Activated T-cell treated with anti-CD3 and anti-CD28 coated beads for 24 hours (primary cell): ENCODE measurements around the gene SEBOX.
A peak's percentile ranks its signal among the peaks of the same experiment; 100 is the strongest.
"Not testable (repeated sequence)": the region's sequence is repeated elsewhere in the genome, so short reads cannot be mapped to it uniquely, and the experiment has no call there.

ENCODE experiments used
- DNase-seq: peaks from one replicate; pipeline ENCODE4 v3.0.0-alpha.2; 2020; ENCODE audit warnings: low read depth

SEBOX gene

DNA sequence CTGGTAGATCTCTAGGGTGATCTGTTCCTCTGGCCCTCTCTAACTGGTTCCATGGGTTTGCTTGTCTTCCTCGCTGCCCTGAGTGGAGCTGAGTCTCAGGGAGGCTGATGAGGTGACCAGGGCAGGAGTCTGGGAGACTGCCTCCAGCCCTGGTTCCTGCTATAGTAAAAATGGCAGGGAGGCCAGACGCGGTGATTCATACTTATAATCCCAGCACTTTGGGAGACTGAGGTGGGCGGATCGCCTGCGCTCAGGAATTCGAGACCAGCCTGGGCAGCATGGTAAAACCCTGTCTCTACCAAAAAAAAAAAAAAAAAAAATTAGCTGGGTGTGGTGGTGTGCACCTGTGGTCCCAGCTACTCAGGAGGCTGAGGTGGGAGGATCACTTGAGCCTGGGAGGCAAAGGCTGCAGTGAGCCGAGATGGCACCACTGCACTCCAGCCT, 26.2 kb downstream of the SEBOX start:
- not testable (repeated sequence) for DNase-seq

DNA sequence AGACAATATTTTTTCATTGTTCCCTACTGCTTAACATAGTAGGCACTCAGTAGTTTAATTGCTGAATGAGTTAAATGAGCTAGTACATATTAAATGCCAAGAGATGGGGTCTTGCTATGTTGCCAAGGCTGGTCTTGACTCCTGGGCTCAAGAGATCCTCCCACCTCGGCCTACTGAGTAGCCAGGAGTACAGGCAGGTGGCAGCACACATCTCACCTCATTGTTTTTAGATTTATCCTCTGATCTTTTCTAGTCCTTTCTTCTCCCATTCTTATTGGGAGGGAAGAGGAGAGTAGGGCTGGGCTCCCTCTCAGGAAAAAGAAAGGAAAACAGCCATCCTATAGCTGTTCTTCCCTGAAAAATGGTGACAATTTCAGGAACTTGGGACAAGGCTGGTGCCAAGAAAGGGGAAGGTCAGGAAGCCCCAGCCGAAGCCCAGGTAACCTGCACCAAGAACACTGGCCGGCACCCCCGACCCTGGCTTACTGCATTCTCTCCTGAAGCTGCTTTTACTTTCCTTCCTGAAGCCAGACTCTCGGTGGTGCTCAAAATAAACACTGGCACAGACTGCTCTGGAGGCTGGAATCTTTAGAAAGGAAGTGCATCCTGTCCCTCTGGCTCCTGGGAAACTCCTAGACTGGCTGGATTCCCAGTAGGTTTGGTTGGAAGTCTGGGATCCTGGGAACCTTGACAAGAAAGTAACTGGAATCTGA, 26.8 kb downstream of the SEBOX start:
- no peak for DNase-seq

DNA sequence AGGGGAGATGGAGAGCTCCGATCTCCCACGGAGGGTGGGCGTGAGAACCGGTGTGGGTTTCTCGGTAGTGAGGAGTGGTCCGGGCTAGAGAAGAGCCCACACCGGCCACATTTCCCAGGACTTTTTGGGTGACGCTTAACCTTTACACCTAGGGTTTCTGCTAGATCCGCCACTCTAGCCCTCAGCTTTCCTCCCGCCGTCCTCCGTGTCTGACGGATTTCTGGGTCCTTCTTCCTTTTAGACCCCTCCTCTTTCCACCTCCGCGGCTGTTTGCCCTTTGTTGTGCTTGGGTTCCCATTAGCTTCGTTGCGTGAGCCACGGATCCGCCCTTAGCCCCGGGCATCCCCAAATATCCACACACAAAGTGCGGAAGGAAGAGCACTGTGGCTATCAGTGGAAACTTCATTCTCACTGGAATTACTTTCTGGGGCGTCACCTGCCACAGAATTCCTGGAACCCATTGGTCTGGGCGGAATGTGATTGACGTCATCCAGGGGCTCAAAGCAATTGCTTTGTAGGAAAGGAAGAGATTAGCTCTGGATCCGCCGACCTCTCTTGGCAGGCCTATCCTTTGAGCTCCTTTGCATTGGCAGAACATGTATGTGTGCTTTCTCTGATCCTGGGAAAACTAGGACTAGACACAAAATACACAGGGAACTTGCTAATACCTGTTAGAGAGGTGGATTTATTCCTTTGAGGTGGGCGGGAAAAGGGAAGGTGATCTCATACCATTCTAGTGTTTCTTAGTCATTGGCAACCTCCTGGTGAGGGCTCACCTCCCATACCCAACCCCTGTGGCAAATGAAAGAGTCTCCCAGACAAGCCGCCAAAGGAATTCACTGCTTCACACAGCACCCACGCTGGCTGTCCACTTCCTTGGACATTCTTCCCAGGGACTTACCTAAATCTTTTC, 28.8 kb downstream of the SEBOX start:
- no peak for DNase-seq

DNA sequence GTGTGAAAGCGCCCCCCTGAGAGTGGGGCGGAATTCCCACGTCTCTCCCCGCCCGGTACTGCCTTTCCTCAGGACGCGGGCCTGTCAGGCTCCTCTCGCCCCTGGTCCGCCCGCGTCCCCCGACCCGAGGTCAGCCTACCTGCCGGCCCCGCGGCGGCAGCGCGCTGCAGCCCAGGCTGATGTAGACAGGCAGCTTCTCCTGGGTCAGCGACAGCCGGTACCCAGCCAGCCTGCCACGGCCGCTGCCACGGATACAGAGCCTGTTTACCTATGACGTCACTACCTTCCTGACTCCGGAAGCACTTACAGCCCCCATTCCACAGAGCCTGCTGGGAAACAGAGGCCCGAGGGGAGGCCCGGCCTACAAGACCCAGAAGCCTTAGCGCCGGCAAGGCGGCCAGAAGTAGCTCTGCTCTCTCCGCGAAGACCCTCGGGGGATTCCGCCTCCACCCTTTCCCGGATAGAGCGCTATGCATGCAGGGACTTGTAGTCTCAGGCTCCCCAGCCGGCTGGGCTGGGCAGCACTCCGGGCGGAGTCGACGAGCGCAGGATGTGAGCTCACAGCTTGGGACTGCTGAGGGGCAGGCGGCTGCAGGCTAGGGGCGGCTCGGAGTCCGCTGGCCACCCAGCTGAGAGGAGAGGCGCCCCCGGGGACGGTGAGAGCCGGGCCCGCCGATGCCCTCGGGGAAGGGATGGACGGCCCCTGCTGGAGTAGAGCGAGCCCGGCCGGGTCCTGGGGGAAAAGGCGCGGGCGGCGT, 29.6 kb downstream of the SEBOX start, which contains the start of the genes IFT20 and TNFAIP1:
IFT20 (minus strand) TSS at position 272 of the 758 bp plus-strand sequence. CDS start 3,487 bp downstream, outside the sequence.
TNFAIP1 (plus strand) TSS at position 561 of the 758 bp plus-strand sequence. CDS start 3,761 bp downstream, outside the sequence.
- DNase-seq: peak; percentile 97

DNA sequence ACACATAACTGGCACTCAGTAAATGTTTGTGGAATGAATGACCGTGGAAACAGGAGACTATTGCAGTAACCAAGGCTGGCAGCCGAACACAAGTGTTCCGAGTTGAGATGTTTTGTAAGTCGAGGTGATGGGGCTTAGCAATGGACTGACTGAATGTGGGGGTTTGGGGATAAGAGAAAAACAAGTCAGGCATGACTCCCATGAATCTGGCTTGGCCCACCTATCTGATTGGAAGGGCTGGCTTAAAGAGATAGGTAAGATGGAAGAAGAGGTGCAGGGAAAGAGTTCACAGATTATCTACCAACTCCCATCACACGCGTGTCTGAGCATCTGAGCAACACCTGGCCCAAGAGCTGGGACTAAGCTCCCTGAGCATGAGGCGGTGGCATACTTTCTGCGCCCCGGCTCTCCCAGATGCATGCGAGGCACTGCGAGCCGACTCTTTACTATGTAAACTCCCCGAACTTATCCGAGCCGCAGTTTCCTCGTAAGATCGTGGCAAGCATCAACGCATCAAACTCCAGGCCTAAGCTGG, 30.3 kb downstream of the SEBOX start:
- no peak for DNase-seq

DNA sequence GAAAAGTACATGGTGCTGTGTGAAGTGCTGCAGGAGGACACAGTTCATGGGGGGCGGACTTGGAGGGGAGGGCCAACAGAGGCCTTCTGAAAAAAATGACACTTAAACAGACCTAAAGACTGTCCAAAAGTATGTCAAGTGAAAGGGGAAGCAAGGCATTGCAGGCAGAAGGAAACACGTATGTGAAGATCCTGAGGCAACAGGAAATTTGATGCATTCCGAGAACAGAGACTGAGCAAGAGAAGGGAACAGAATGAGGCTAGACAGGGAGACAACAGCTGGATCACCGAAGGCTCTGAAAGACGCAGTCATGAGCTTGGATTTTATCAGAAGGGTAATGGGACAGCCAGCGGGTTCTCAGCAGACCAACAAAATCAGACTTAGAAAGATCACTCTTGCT, 30.8 kb downstream of the SEBOX start:
- no peak for DNase-seq

DNA sequence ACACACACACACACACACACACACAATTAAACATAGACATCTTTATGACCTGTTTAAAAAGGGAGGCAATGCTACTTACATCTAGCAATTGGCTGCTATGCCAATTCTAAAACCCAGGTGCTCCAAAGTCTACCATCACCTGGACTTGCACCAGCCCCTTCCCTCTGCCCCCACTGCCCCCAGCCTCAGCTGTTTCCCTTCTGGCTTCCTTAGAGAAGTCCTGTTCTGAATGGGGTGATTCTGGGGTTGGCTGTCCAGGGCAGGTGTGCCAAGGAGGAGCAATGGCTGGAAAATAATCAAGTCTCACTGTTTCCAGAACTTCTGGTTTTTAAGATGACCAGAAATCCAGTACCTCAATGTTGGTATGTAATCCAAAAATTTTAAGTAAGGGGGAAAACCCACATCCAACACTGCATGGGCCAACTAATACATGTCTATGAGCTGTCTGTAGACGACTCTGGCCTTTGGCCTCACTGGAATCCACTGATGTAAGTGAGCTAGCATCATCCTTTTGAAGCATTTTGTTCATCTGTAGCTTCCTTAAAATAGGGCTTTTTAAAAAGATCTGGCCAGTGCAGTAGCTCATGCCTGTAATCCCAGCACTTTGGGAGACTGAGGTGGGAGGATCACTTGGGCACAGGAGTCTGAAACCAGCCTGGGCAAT, 31.8 kb downstream of the SEBOX start:
- DNase-seq: no peak

DNA sequence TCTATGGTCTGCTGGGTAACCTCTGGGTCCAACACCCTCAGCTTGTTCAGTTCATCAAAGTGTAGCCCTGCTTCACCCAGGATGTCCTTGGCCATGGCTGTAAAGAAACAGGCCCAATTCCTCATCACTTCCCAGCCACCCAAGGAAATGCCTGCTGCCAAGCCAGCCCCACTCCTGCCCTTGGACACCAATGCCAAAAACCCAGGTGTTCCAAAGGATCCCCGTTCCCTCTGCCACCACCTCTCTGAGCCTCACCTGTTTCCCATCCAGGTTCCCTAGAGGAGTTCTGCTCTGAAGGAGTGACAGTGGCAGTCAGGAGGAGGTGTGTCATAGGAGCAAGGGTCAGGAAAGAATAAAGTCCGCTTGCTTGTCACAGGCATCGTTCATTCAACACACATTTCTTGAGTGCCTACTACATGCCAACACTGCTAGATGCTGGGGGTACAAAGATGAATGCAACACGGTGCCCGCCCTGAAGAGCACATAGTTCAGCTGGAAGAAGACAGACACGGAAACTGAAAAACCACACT, 33.0 kb downstream of the SEBOX start:
- no peak for DNase-seq

DNA sequence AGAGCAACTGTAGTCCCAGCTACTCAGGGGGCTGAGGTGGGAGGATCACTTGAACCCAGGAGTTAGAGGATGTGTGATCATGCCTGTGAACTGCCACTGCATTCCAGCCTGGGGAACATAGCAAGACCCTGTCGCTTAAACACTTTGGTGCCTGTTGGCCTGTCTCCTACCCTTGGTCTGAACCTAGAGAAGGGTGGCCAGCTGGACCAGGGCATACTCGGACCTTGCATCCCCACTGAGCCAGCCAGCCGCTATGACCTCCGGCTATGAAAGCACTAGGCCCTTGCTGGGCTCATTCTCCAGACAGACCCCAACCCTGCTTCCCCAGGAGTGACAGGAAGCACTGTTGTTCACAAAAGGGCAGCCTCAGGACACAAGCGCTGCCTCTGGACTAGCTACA, 34.3 kb downstream of the SEBOX start:
- DNase-seq: no peak

DNA sequence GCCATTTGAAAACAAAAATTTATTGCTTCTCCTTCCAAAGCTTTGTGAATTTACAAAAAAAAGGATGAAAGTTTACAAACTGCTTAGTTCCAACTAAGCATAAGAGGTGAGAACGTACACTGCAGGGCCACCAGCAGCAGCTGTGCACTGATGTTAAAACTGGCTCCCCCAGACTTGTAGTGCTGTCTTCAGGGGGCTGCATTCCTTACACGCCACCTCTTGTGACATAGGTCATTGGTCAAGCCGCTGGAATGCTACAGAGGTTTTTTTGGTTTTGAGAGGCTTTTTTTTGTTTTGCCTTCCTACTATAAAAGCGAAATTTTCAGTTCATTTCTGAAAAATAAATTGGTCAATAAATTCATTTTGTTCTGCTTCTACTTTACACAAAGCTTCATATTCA, 36.7 kb downstream of the SEBOX start:
- no peak for DNase-seq

DNA sequence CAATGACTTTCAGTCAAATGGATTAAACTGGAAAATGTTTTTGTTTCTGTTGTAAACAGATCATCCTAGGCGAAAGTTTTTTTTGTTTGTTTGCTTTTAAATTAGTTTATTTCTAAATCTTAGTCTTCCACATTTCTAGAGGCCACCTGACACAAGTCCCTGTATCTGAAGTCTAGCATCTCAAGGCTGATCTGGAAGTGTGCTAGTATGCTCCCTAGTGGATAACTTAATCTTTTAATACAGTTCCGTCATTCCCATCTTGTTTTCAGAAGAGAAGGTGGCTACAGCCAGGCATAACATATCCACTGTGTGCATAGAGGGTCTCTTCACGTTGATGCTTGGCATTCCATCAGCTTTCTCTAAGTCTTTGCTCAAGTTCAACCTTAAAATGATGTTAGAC, 37.3 kb downstream of the SEBOX start:
- DNase-seq: no peak

DNA sequence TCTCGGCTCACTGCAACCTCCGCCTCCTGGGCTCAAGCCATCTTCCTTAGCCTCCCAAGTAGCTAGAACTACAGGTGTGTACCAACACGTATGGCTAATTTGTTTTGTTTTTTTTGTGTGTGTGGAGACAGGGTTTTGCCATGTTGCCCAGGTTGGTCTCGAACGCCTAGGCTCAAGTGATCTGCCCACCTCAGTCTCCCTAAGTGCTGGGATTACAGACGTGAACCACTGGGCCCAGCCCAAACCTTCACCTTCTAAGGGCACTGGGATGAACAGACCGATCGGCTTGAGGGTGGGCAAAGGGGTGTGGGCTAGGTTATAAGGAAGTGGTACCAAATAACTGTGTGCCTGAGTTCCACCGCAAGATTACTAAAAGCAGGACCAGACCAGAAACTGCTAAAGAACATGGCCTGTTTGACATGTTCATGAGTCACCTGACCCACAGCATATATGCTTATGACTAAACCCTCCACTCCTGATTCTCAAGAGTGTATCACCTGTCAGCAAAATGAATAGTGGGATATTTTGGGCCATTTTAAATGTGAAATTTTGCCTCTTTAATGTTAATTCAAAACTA, 37.9 kb downstream of the SEBOX start:
- DNase-seq: no peak

DNA sequence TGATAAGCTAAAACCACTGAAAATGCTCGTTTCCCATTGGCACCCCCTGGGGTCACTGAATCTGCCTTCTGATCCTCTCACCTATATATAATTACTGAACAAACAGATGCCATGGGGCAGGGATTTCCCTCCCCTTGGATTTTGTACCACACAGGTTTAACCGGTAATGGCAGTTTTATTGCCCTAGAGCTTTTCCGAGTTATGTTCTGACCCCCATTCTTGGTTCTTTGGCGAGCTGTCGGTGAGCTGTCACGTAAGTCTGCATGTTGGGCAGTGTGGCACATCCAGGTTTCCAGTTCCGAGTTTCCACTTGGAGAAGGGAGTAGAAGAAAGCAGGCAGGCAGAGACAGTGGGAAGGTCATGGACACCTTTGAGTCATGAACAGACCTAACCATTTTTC, 38.9 kb downstream of the SEBOX start:
- DNase-seq: no peak

DNA sequence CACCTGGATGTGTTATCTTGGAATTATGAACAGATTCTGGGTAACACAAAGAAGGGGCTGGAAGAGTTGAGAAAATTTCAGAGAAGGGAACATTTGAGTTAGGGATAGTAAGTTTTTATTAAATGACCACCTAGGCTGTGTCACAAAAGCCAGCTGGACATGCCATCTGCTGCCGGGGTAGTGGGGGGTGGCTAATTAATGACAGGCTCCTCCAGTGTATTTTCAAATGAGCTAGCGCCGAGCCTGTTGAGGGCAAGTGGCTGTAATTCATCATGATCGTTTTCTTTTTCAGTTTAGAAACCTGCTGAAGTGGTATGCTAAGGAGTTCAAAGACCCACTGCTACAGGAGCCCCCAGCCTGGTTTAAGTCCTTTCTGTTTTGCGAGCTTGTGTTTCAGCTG, 39.8 kb downstream of the SEBOX start:
- no peak for DNase-seq

DNA sequence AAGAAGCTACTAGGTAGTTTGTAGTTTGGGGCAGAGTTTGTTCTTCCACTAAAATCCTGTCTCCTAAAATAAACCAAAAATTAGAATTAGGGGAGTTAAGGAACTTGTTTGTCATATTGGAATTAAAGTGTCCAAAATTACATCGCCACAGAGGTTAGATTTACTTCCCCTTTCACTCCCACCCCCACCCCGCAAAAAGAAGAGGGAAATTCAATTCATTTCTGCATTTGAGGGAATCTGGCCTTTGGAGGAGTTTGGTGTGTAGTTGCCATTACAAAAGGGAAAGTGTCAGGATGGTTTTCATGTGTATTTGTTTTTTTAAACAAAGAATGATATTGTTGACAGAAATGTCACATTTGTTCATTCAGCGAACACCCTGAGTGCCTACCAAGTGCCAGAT, 40.2 kb downstream of the SEBOX start:
- DNase-seq: no peak

DNA sequence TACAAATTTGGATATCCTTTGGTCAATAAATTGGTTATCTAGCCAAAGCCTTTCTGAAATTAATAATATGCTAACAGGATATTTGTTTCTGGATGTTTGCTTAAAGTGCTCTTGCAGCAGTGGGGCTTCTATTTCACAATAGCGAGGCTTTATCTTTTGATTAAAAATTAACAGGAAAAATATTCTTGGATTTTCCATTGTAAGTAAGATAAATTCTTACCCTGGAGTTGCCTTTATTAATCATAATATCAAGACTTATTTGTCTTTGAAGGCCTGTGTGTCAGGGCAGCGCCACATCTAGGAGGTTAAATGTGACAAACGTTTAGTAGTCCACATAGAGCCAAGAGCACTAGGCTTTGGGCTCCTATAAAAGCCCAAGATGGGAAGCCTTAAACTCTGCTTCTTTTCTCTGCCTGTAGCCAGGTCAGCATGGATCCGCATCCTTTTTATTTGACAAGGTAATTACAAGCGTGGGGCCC, 40.7 kb downstream of the SEBOX start:
- no peak for DNase-seq

DNA sequence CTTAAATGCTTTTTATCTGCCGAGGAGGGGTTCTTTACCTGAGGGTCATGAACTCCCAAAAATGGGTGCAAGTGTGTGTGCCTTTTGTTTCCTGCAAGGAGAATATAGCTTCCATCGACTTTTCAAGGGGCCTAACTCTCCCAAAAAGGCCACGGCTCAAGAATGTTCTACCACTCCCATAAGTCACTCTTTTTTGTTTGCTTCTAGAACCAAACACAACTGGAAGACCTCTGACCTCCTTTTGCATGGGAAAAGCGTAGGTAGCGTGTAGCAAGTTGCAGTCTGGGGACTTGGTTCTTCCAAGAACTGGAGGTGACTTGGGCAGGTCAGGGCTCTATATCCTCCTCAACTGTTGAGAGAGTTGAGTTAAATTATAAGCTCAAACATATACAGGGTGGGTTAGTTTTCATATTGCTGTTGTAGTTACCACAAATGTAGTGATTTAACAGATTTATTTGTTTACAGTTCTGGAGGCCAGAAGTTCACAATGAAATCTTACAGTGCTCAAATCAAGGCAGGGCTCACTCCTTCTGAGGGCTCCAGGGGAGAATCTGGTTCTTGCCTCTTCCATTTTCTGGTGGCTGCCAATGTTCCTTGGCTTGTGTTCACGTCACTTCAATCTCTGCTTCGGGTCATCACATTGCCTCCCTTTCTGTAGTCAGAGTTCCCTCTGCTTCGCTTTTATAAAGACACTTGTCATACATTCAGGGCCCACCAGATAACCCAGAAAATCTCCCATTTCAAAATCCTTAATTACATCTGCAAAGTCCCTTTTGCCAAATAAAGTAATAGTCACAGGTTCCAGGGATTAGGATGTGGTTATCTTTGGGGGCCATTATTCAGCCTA, 44.6 kb downstream of the SEBOX start:
- no peak for DNase-seq

DNA sequence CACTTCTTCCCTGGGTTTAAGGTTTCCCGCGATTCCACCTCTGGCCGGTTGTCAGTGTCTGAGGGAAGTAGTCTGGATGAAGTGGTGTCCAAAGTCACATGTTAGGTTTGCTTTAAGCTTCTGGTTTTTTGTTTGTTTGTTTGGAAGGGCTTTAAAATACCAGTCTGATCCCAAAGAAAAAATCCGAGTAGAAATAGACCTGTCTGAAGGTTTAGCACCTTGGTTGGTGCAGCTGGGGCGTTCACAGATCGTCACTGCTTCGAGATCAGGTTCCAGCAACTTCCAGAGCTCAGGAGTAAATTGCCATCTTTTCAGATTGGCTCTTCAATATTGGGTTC, 45.4 kb downstream of the SEBOX start:
- no peak for DNase-seq

DNA sequence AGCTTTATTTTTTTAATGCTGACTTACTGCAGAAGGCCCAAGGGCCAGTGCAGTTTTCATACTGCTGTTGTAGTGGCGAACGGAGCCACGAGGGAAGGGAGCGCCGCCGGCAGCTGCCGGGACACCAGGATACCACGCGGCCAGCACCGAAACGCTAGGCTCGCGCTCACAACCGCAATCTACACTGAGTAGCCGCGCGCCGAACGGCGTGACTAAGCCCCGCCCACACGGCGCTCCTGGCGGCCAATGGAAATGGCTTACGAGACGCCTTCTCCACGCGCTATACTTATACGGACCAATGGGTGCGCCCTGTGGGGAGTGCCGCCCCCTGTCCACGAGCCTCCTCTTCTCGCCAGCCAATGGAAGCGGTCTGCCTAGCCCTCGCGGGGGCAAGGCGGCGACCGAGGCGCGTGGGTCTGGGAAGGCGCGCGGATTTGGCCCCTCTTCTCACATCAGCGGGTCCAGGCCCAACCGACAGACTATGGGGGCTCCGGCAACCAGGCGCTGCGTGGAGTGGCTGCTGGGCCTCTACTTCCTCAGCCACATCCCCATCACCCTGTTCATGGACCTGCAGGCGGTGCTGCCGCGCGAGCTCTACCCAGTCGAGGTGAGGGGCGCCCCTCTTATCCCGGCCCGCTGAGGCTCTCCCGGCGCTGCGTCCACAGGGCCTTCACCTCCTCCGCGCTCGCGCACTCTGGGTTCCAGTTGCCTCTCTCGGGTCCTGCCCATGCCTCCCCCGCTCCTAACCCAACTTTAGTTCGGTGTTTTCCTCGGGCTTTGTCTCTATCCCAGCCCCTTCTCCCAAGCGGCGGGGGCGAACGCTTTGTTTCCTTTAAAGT, 46.0 kb downstream of the SEBOX start, which contains the start of gene TMEM97:
TMEM97 (plus strand) TSS at position 442 of the 839 bp plus-strand sequence; CDS start at position 482, 40 bp downstream.
- peak; percentile 94 for DNase-seq
